ENCODE measurements around the gene MT4.

MT4 gene

DNA sequence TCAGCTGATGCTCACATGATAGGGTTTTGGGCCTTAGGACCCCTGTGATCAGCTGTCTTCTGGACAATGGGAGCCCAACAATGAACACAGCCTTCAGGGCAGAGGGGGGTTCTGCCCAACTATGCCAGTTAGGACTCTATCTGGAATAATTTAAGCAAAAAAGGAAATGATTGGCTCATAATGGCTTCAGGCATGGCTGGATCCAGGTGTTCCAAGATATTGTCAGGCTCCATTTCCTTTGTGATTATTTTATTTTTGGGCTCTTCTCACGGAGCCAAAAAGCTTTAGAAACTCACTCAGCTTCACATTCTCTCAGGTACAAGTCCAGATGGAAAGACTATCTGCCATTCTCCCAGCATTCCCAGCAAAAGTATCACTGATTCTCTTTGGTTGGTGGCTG is 40.6 kb downstream of the MT4 start:
- DNase-seq = no peak

DNA sequence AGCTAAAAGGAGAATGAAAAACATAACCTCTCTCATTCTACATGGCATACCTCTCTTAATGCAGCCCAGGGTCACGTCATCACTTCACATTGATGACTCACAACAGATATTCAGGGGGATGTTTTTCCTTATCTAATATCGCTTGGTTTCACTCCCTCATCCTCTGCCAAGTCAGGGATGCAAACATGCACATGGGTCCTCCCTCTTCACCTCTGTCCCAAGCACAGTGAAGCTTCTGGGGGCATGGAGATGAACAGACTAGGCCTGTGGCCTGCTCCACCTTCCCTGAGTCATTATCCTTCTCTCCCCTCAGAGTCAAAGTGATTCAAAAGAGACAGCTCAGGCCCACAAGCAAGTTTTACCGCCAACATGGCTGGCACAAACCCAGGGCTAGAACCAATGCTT is 41.2 kb downstream of the MT4 start:
- no peak for DNase-seq

DNA sequence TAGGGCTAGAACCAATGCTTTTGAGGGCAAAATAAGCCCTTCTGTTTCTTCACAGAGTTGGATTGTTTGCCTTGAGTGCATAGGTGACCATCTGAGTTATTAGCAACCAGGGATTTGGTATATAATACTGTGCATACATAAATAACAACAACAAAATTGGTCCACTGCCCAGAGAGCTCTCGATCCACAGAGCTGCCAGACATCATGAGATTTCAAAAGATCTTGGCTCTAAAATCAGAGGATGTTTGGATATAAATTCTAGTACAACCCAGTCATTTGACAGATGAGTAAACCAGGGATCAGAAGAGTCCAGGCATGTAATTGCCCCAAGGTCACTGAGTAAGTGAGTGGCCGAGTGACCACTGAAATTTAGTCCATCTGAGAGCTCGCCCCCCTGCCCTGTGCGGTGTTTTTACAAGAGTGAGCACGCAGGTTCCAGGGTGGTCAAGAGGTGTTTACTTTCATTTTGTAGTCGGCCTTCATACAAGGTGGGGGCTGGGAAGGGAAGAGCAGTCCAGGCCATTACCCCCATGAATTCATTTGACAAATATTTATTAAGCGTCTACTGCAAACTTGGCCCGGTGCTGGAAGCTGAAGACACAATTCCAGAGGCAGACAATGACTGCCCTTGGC is 41.7 kb downstream of the MT4 start:
- no peak for DNase-seq

DNA sequence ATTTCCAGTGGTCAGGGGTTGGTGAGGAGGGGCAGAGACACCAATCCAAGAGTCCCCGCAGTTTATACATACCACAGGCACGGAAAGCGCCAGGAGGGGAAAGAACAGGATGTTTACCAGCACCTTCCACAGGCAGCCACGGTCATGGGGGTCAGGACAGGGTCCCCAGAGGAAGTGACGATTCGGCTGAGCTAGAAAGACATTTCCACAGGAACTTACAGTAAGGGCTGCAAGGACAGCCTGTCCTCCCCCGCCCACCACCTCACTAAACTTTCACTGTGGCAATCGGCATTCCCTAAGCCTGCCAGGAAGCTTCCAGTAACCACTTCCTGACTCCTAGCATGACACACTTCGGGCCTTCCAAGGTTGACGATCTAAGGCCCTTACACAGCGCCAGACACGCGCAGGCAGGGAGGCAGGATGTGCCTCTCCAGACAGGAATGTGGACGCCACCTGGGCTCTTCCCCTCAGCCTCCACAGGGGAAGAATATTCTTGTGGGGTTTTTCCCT is 42.3 kb downstream of the MT4 start:
- peak; percentile 86 for DNase-seq

DNA sequence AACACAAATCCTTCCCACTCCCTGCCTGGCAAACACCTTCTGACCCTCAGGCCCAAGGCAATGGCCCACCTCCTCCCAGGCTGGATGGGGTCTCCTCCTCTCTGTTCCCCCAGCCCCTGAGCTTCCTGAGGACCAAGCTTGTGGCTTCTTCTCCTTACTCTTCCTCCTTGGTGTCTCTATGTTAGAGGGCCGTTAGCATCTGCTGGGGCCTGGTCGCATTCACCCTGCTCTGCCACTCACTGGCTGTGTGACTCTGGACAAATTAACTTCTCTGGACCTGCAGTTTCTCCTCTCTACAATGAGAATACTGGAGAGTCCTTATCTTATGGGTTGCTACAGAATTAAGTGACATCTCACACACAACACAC is 42.8 kb downstream of the MT4 start:
- DNase-seq = no peak

DNA sequence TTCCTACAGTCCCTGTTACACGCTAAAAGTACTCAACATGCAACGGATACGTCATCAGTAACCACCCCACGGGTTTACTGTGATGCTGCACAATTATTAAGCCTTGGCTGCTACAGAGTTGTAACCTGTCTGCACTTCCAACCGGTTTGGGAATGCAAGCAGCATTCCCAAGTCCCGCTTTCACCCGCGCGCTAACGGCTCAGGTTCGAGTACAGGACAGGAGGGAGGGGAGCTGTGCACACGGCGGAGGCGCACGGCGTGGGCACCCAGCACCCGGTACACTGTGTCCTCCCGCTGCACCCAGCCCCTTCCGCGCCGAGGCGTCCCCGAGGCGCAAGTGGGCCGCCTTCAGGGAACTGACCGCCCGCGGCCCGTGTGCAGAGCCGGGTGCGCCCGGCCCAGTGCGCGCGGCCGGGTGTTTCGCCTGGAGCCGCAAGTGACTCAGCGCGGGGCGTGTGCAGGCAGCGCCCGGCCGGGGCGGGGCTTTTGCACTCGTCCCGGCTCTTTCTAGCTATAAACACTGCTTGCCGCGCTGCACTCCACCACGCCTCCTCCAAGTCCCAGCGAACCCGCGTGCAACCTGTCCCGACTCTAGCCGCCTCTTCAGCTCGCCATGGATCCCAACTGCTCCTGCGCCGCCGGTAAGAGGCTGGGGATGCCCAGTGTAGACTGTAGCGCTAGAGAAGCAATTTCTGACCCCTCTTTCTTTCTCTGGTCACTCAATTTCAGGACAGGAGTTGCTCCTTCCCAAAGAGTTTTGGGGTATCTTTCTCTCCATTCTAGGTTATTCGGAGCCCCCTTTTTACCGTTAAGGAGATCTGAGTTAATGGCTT is 43.4 kb downstream of the MT4 start, which contains the start of gene MT2A:
Gene MT2A (plus strand): TSS at position 542 of the 833 bp plus-strand sequence. CDS start 72 bp downstream, at position 614.
- peak; percentile 90 for DNase-seq

DNA sequence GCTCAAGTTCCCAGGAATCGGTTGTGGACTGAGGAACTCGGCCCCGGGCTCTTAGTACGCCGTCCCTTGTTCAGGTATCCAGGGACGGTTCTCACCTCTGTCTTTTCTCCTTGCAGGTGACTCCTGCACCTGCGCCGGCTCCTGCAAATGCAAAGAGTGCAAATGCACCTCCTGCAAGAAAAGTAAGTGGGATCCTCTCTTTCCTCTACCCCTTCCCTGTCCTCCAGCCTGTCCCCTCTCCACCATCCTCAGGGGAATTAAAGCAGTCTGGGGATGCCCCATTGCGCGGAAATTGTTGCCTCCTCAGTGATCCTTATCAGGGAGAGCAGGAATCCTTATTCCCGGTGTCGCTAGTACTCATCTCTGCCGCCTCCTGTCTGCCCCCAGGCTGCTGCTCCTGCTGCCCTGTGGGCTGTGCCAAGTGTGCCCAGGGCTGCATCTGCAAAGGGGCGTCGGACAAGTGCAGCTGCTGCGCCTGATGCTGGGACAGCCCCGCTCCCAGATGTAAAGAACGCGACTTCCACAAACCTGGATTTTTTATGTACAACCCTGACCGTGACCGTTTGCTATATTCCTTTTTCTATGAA is 44.1 kb downstream of the MT4 start:
- DNase-seq = no peak

DNA sequence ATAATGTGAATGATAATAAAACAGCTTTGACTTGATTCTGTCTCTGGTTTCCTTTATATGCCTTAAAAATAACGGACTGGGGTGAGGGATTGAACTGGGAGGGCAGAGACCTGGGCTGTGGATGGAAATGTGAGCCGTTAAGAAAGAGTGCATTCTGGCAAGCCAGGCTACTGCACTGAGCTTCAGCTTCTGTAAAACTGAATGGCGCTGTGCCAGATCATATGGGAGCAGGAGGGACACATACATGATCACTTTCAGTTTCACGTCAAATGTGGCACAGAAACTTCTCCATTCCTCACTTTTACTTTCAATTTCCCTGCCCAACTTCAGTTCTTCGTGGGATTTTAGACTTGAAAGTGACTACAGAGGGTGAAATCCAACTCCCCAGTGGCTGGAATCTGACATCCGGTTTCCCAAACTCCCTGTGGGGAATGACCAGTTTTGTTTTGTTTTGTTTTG is 44.6 kb downstream of the MT4 start:
- DNase-seq = peak; percentile 47

DNA sequence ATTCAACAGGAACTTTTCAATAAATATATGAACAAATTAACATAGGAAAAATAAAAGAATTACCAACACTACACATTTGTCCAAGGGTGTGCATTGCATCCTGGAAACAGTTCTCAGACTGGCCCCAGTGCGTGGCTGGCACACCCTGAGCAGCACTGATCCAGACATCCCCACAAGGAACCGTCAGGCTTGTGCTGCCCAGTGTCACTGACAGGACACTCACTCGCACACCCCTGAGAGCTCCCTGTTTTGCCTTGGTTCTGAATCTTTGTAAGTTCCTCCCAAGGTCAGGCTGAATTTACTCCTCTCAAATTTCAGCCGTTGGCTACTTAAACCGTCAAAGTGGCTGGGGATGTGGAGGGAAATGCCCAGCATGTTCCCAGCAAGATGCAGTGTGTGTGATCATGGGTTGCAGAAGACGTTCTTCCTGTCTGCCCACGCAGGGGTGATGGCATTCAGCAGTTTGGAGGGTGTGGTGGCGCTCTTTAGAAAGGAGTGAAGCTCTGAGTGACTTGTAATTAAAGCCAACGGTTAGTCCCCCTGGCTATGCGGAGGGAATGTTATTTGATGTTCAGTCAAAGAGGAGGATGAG is 45.2 kb downstream of the MT4 start:
- DNase-seq = peak; percentile 74

DNA sequence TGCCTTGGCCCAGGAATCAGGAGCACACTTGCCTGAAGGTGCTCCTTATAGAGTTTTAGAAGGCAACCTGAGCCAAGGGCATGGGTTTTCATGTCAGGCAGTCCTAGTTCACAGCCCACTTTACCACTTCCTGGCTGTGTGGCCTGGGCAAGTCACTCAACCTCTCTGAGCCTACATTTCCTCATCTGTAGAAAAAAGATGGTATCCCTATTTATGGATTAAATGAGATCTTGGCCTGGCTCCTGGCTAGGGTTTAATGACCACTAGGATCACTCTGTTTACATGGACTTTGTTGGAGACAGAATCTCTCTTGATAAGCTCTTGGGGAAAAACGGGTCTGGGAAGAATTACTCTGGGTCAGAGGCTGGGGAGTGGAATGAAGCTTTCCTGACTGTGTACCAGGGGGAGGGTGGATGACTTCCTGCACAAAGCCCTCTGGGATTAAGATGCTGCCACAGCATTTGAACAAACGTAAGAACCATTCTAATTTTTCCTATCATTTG is 45.8 kb downstream of the MT4 start:
- DNase-seq = no peak

DNA sequence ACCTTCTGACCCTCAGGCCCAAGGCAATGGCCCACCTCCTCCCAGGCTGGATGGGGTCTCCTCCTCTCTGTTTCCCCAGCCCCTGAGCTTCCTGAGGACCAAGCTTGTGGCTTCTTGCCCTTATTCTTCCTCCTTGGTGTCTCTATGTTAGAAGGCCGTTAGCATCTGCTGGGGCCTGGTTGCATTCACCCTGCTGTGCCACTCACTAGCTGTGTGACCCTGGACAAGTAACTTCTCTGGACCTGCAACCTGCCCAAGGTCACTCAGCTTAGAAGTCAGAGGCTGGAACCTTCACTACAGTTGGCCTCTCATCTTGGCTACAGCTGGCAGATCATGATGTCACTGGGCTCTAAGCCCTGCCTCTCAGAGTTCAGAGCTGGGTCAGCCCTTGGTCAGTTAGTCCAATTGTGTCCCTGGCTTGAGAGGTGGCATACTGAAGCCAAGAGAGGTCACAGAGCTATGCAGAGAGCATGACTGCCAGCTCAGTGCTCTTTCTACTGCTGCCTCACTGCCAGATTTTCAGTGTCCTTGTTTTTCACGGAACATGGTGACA is 46.5 kb downstream of the MT4 start:
- no peak for DNase-seq

DNA sequence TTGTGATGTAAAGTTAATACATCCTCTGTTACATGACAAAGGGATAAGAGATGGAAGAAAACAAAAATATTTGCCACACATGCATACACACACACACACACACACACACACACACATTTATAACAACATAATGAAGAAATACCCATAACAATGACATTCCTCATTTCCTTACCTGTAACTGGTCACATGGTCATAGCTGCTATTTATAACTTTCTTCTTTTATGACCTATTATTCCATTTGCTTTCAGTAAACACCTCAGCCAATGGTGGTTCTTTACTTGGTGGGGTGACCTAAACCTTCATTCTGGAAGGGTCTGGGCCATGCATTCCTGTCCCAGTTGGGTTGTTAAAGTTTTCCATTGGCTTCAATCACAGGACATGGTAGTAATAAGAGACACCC is 48.8 kb downstream of the MT4 start:
- DNase-seq = no peak

DNA sequence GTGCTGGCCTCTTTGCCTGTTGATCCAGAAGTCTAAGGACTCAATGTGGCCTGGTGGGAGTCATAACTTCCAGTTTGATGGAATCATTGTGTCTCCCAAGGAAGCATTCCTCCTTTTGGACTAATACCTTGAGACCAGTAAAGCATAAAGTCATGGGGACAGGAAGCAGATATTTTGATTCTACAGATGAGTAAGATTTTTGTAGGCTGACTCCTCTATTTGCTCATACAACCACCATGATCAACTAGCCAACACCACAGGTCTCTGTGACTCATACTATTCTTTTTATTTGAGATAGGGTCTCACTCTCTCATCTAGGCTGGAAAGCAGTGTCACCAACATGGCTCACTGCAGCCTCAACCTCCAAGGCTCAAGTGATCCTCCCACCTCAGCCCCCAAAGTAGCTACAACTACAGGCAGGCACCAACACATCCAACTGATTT is 49.7 kb downstream of the MT4 start:
- no peak for DNase-seq

DNA sequence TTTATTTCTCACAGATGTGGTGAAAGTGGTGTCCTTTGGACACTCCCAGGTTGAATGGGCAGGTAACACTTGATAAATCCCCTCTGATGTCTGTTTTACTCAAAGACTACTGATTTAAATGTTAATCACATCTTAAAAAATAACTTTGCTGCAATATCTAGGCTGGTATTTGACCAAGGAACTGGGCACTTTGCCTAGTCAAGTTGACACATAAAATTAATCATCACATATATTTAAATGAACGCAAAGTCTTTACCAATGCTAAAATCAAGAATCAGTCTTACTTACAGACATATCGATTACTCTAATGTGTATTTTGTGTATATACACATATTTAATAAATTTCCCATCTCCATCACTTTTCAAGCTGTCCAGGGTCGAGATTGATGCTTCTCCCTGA is 50.5 kb downstream of the MT4 start:
- DNase-seq = no peak

DNA sequence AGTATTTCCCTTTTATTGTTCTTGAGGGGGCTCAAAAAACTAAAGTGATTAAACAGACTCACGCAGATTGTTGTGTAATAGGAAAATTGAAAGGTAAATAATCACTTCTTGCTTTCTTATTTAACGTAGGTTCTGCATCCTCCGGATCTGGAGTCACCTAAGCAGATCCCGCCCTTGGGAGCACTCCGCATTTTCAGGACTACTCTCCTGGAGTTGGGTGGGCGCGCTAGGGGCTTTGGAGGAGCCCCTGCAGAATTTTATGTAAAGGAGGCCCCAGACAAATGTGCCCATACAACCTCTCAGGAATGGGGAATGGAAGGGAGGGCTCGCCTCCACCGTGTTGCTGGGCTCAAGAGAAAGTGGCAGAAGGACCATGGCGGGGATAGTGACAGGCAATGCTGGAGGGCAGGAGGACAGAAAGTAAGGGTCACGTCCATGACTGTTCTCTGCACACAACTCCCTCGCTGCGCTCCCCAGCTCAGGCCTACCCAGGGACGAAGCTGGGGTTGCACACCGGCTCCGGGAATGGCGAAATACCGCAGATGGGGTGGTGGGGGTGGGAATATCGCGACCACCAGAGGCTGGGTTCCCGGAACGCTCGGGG is 51.8 kb downstream of the MT4 start:
- DNase-seq = no peak

DNA sequence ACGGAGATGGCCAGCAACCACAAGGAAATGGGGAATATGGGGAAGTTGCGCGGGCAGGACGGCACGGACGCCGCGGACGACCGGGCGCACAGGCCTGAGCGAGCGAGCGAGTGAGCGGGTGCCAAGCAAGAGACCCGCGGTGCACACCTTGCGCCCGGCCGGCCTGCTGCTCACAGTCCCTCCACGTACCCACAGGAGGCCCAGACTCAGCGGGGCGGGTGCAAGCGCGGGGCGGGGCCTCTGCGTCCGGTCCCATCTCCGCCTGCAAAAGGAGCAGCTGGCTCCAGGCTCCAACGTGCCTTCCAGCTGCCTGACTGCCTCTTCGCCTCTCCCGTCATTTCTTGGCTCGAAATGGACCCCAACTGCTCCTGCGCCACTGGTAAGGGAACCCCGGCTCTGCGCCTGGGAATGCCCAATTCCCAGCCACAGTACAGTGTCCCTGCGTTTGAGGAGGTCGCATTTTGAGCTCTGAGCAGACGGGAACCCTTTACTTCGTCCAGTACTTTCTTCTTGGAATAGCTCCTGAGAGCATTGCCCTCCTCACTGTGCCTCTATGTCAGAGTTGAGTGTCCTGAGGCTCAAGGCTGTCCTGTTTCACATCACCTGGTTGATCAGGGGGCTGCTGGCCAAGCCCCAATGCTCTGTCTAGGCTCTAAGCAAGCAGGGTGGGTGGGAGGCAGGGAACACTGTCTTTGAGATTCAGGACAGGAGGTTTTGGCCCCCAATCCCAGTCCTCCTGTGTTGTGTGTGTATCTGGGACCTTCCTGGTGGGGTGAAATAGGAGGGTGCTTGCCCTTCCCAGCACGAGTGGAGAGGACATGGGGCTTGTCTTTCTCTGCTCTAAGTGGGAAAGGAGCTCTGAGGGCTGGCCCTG is 52.6 kb downstream of the MT4 start:
- DNase-seq = no peak

DNA sequence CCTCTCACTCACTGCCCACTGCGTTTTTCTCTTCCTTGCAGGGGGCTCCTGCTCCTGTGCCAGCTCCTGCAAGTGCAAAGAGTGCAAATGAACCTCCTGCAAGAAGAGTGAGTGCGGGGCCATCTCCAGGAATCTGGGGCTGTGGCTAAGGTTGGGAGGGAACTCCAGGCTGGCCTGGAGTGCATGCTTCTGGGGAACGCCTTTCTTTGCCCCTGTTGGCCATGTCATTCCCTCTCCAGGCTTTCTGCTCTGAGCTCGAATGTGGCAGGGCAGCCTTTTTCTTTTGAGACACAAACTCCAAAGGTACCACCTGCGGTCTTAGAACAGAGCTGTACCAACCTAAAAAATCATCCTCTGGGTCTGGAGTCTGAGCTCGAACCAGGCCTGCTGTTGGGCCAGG is 53.3 kb downstream of the MT4 start:
- no peak for DNase-seq
